GM15510 (cell line): ENCODE results near the gene BRIP1.

Source experiments
- POLR2A ChIP-seq: IDR thresholded peaks from 3 replicates; pipeline ENCODE4 v1.6.1; 2011; ENCODE audit warnings: borderline replicate concordance; ENCODE audit not compliant: insufficient read length; ENCODE audit errors: extremely low read depth

The BRIP1 gene

GRCh38 chr17:61739002-61739401 is 124.3 kb downstream of the BRIP1 start:
- no peak for TF ChIP-seq POLR2A

- no peak for TF ChIP-seq POLR2A
Measured at GRCh38 chr17:61738249-61738648, 125.1 kb downstream of the BRIP1 start.

DNA sequence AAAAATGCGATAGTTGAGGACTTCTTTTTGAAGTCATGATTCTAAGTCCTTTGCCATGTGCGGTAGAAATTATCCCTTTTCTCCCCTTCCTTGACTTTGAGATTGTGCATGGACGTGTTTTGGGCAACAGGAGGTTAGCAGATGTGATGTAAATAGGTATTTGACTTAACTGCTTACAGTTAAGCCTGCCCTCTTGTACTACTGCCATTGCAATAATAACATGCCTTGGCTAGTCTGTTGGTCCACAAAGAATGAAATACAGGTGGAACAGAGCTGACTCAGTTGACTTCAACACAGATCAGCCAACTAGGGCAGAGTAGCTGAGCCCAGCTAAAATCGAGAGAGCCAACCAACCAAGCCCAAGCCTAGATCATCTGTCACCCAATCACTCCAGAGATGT is 125.5 kb downstream of the BRIP1 start:
- no peak for TF ChIP-seq POLR2A

DNA sequence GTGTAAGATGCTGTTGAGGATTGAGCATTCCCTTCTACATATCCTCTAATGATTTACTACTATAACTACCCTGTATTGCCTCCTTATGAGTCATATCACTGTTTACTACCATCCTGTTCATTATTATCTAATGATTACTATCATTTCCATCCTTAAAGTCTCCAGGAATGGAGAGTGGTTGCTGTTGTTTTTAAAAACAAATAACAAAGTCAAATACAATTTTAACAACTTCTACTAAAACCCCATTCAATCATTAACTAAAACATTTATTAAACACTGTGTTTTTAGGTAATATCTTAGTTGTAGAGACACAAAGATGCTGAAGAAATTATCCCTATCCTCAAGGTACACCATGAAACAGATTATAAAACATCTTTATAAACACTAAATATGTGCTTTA is 126.9 kb downstream of the BRIP1 start:
- no peak for TF ChIP-seq POLR2A

- no peak for TF ChIP-seq POLR2A
Measured at GRCh38 chr17:61735807-61736206, 127.5 kb downstream of the BRIP1 start.

GRCh38 chr17:61734466-61734865 is 128.9 kb downstream of the BRIP1 start:
- no peak for TF ChIP-seq POLR2A

DNA sequence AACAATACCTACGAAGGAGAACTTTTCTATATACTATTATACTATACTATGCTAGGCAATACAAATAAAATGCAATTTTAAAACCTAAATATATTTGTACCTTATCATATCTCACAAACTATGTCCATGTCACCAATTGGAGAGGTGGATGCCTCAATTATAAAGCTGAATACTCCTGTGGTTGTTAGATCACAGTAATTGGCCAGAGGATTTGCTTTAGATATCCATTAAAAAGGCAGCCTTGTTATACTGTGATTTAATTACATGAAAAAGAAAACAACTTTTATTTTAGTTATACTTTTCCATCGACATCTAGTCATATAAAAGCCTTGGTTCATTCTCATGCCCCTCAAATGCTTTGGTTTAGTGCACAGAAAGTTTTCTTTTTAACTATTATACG is 129.3 kb downstream of the BRIP1 start:
- TF ChIP-seq POLR2A: no peak

GRCh38 chr17:61733021-61733420 is 130.3 kb downstream of the BRIP1 start:
- TF ChIP-seq POLR2A: no peak

DNA sequence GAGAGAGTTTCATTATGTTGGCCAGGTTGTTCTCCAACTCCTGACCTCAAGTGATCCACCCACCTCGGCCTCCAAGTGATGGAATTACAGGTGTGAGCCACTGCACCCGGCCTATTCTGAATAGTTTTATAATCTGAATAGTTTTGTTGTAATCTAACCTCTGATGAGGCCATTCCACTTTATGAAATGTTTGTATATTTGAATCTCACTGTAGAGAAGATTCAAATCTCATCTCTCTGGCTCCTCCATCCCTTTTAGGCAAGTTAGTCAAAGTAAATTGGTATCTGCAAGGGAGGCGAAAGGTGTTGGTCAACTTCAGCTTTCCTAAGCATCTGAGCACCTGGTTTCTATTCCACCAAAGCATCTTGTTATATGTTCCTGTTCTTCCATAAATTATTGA is 131.2 kb downstream of the BRIP1 start:
- TF ChIP-seq POLR2A: no peak

DNA sequence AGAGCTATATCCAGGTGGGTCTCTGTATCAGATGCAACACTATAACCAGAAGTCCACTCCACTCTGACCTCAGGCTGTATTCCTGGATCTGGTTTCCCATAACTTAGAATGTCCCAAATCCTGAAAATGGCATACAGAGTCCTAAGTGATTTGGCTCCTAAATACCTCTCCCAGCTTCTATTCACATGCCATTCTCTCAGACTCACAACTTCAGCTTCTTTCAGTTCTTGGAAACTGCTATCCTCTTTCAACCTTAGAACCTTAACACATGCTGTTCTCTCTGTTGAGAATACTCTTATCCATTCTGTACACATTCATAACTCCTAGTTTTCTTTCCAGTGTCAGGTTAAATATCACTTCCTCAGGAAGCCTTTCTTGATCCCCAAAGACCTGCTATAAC is 132.0 kb downstream of the BRIP1 start:
- TF ChIP-seq POLR2A: no peak

- TF ChIP-seq POLR2A: no peak
Measured at GRCh38 chr17:61729690-61730268, 133.5 kb downstream of the BRIP1 start.

DNA sequence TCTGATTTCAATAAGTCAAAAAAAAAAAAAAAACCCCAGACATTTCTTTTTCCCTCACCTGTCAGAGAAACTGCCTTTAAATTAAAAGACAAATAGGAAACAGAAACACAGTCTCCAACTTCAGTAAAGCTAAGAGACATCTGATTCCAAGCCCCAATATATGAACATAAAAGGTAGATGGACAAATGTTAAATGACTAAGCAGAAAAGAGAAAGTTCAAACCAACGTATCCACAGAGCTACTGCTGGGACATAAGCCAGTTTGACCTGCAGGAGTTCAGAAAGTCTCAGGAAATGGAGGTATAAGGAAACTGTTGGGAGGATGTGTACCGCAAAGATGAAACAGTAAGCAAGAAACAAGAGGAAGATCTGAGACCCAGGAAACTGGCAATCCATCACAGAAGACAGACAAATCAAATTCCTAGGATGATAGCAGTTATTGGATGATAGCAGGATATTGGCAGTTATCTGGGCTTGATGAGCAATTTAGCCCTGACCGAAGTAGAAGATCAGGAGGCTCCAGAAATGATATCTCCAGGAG is 135.0 kb downstream of the BRIP1 start:
- TF ChIP-seq POLR2A: no peak

DNA sequence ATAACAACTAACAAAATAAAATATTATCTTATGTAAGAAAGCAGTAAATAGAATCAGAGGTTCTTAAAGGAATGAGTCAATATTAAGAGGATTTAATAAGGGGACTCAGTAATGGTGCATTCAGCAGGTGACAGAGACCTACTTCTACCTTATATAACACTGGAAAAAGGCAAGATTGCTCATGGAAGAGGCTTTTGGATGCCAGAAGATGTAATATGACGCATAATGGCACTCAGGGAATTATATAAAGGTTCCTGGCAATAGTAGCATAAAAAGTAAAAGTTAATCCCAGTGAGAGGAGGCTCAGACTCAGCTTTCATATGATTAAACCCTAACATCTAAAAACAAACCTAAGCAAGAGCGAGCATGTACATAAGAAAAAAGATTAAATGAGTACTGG is 136.4 kb downstream of the BRIP1 start:
- TF ChIP-seq POLR2A: no peak

DNA sequence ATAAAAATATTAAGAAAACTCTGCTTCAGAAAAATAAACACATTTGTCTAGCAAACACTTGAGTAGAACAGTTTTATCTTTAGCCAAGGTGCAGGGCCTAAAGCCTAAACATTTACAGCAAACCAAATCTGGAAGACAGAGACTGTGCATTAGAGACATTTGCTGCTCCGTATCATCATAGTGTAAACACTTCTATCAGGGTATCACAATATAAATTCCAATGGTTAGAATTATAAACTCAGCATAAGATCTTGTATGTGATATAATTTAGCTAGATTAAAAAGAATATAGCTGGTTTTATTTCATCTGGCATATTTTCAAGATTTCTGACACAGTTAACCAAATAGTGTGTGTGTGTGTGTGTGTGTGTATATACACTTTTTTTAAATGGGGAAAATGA is 138.6 kb downstream of the BRIP1 start:
- TF ChIP-seq POLR2A: no peak

- TF ChIP-seq POLR2A: no peak
Measured at GRCh38 chr17:61723914-61724313, 139.4 kb downstream of the BRIP1 start.

- no peak for TF ChIP-seq POLR2A
Measured at GRCh38 chr17:61723183-61723582, 140.1 kb downstream of the BRIP1 start.

- TF ChIP-seq POLR2A: no peak
Measured at GRCh38 chr17:61722398-61722797, 140.9 kb downstream of the BRIP1 start.
